ENCODE data around the gene TCF12.
"Not testable (repeated sequence)": the region's sequence is repeated elsewhere in the genome, so short reads cannot be mapped to it uniquely, and the experiment has no call there.

The TCF12 gene

DNA sequence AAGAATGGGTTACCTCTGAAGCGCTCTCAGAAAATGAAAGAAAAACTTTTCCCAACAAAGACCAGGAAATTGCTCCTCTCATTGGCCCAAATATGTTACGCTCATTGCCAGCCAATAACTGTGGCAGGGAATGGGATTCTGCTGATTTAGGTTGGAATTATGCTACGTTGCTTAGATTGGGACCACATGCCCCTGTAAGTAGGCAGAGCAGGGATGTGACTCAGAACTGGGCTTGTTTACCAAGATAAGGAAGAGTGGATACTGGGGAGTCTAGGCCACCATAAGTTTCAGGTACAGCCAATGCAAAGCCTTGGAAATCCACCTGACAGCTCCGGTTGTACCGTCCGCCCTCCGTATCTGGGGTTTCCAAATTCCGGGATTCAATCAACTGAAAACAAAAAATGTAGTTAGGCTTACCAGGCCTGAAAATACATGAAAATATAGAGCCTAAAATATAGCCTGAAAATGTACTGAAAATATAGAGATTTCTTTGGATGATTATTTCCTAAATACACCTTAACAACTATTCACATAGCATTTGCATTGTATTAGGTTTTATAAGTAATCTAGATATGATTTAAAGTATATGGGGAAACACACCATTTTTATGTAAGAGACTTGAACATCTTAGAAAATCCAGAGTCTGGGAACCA, 1.5 kb upstream of the TCF12 start:
- no peak for DNase-seq

DNA sequence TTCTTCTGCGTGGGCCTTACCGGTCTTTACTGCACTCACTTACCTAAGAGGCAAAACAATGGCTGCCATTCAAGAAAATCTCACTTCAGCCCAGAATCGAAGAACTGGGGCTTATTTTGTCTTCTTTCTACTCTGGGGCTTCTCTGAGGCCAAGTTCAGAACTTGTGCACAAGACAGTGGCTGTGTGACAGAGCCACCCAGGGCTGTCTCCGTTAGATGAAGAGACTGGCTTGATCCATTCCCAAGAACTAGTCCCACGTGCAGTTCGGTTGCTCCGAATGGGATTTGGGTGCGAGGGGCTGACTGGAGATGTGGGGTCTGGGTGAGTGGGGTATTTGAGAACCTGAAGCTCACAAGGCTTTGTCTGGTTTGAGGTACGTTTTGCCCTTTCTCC, 795 bp upstream of the TCF12 start:
- no peak for DNase-seq

GRCh38 chr15:56919031-56919608, 676 bp downstream of the TCF12 start:
- DNase-seq, result peak; percentile 85

- peak; percentile 80 for DNase-seq
Observed at GRCh38 chr15:56919609-56920366, 1.3 kb downstream of the TCF12 start.

DNA sequence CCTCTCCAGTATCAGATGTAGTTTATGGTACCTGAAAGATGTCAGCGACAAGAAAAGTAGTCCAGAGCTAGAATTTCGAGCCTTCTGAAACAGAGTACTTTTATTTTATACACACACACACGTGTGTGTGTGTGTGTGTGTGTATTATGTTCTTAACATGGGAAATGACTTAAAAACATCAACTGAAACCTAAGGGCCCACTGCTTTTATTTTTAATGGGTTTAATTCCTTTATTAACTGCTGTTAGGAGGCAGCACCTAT, 1.9 kb downstream of the TCF12 start:
- DNase-seq, result no peak

GRCh38 chr15:56923174-56923591, 4.7 kb downstream of the TCF12 start:
- no peak for DNase-seq

- DNase-seq, result no peak
Observed at GRCh38 chr15:56927816-56928215, 9.4 kb downstream of the TCF12 start.

- no peak for DNase-seq
Observed at GRCh38 chr15:56929399-56929798, 11.0 kb downstream of the TCF12 start.

GRCh38 chr15:56929933-56930332, 11.5 kb downstream of the TCF12 start:
- no peak for DNase-seq

GRCh38 chr15:56930669-56931313, 12.3 kb downstream of the TCF12 start:
- no peak for DNase-seq

DNA sequence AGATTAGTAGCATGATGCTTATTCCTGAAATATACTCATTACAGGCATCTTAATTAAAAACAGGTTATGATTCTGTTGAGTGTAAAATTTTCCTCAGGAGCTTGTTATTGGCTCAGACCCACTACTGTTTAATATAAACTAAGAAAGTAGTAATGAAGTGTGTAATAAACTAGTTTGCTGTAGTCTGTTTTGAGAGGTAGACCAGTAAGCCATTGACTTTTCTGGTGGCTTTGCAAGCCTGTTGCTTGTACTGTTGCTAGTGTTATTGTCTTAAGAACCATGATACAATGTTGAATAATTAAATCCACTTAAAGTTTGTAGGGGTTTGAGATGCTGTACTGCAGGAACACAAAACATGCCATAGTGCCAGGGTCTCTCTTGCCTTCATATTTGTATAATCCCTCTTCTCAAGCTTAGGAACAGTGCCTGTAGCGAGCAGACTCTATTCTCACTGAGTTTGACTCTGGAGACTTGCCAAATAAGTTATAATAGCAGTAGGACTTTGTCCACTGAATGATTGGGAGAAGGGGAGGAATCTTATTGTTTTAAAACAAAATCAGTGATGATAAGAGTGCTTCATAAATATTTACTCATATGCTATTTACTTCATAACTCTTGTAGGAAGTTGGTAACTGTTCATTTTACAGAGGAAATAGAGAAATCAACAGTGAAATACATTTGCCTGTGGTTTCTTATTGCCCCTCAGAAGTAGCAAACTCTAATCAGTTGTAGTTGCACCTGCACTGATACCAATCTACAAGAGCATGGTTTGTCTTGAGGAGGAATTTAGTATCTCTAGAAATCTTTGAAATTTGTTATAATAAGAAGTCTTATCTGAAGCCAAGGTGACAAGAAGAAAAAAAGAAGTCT, 13.4 kb downstream of the TCF12 start:
- no peak for DNase-seq

DNA sequence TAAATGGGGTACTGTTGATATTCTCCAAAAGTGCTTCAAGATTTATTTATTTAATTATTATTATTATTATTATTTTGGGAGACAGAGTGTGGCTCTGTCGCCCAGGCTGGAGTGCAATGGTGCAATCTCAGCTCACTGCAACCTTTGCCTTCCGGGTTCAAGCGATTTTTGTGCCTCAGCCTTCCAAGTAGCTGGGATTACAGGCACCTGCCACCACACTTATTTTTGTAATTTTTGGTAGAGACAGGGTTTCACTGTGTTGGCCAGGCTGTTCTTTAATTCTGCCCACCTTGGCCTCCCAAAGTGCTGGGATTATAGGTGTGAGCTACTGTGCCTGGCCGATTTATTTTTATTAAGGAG, 14.0 kb downstream of the TCF12 start:
- not testable (repeated sequence) for DNase-seq

- no peak for DNase-seq
Observed at GRCh38 chr15:56933410-56933809, 15.0 kb downstream of the TCF12 start.

DNA sequence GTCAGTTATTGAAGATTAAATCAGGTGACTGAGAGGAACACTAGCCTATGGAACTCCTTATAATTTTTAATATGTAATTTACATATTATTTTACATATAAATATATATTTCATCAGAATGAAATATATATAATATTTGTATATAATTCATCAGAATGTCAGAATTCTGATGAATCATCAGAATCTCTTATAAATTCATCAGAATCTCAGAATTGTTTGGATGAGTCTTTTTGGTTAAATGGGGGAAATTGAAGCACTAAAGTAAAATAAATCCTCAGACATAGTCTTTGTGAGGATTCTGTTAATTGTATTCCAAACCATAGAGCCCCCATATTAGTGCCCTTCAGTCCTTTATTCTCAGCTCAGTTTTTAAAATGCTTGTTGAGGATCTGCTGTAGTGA, 15.4 kb downstream of the TCF12 start:
- DNase-seq, result no peak

DNA sequence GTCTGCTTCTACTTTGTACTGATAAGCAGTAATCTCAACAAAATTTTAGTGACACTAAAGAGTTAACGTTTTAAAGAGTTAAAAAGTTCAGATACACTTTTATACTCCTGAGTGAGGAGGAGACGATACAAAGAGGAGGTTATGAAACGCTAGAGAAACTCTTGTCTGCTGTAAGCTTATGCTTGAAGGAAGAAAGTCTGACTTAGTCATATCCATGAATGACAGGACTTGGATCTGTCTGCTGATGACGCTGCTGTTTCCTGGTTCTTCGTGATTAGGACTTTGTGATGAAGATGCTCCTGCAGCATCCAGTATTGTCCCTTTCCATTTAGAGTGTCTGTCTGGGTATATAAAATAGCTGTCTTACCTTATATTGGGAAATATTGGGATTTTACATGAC, 15.8 kb downstream of the TCF12 start:
- DNase-seq, result no peak

DNA sequence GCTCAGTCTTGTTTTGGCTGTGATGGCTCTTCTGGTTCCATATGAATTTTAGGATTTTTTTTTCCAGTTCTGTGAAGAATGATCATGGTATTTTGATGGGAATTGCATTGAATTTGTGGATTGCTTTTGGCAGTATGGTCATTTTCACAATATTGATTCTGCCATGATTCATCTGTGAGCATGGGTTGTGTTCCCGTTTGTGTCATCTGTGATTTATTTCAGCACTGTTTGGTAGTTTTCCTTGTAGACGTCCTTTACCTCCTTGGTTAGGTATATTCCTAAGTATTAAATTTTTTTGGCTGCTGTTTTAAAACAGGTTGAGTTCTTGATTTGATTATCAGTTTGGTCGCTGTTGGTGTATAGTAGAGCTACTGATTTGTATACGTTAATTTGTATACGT, 18.5 kb downstream of the TCF12 start:
- no peak for DNase-seq

GRCh38 chr15:56939257-56939656, 20.8 kb downstream of the TCF12 start:
- DNase-seq, result no peak

DNA sequence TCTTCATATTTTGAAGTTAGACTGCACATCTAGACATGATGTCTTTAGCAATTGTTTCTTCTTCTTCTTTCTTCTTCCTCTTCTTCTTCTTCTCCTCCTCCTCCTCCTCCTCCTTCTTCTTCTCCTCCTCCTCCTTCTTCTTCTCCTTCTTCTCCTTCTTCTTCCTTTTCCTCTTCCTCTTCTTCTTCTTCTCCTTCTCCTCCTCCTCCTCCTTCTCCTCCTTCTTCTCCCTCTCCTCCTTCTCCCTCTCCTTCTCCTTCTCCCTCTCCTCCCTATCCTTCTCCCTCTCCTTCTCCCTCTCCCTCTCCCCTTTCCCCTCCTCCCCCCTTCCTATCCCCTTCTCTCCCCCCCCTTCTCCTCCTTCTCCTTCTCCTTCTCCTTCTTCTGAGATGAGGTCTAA, 21.9 kb downstream of the TCF12 start:
- DNase-seq, result no peak

- no peak for DNase-seq
Observed at GRCh38 chr15:56942118-56942517, 23.7 kb downstream of the TCF12 start.

- no peak for DNase-seq
Observed at GRCh38 chr15:56943403-56943802, 25.0 kb downstream of the TCF12 start.

- no peak for DNase-seq
Observed at GRCh38 chr15:56944485-56944884, 26.0 kb downstream of the TCF12 start.

GRCh38 chr15:56946150-56946549, 27.7 kb downstream of the TCF12 start:
- no peak for DNase-seq

Data from eye (tissue), 1 donor.